ENCODE data around the gene PRUNE2. TPM values are rescaled to one million over a fixed set of nuclear protein-coding genes. Genes with fewer than 3 reads are reported as not detected.

The PRUNE2 gene
- total and polyA plus RNA-seq, 9 of the 15 experiments (the other 6 are each of a cell fraction or from before 2014, with no cell fraction given) = 0.05 to 0.45 (median 0.18) TPM; not detected in 1

DNA sequence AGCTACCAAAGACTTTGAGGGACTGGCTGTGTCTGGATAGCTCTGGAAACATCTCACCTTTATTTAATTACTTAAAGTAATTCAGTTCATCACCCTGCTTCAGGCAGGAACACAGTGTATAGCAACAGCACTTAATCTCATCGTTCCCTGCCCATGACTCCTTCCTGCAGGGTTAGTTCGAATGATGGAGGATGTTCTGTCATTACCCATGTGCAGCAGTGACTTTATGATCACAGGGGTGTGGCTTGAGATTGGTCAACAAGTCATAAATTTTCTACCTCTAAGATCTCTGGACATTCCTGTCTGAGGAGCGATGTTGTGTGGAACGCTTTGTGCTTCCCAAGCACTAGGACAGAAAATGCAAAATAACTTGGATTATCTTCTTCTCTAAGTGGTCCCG is 37.1 kb upstream of the PRUNE2 start:
- H4K20me1 ChIP-seq (replicated peaks; ENCODE audit: control insufficient read depth, insufficient read depth, low read length) = no peaks in the 10 kb centered on the region
- CTCF ChIA-PET (ENCODE audit: low intra/inter-chr PET ratio) = no interaction called here
- no peaks in the 10 kb centered on the region for H3K36me3 ChIP-seq (ENCODE audit: control insufficient read depth, insufficient read depth, low read length)
- POLR2A ChIA-PET = no interaction called here
- in situ Hi-C loops (cut with MboI) (no loop called here), intact Hi-C loops (cut with micrococcal nuclease) (no loop called here)
- H3K27ac ChIP-seq (ENCODE audit: extremely low read depth, low read depth, low read length) = no peak overlapping the region
- no TSS peak for BruUV-seq (replicated peaks)
- FAIRE-seq = no peak
- H3K4me2 ChIP-seq (ENCODE audit: insufficient read depth, low read length) = no peak overlapping the region
- H3K4me3 ChIP-seq = no peak overlapping the region
- H3K9ac ChIP-seq (ENCODE audit: insufficient read depth in 1 of 2, low read depth in 2 of 2, low read length in 2 of 2) = no peak overlapping the region
- no peaks in the 10 kb centered on the region for H3K9me3 ChIP-seq (replicated peaks; ENCODE audit: control insufficient read depth, insufficient read depth, low read depth, low read length)
- 0% methylated on average over 5 of the region's 5 CpGs for WGBS (ENCODE audit: insufficient coverage, low coverage, missing lambda C conversion rate)
- H3K4me1 ChIP-seq (replicated peaks in 1 of 2; ENCODE audit: control insufficient read depth in 2 of 2, insufficient read depth in 2 of 2, low read length in 2 of 2) = no peaks in the 10 kb centered on the region
- no peaks in the 10 kb centered on the region for H3K27me3 ChIP-seq (ENCODE audit: control insufficient read depth in 2 of 2, insufficient read depth in 2 of 2, low read length in 2 of 2)
- no peak overlapping the region for H2AFZ ChIP-seq (ENCODE audit: low read depth, low read length)
- no peaks in the 10 kb centered on the region for H3K9me1 ChIP-seq (ENCODE audit: control insufficient read depth, insufficient read depth, low read length)
- DNase-seq (ENCODE audit: extremely low read depth in 1 of 4, low spot score in 3 of 4) = no peak
- no peak for ATAC-seq
- TF ChIP-seq MAFG (tag; conservative IDR thresholded peaks at IDR 0.05) (no peak), ZBTB8A (IDR thresholded peaks at IDR 0.05; ENCODE audit: partially characterized antibody) (no peak), ZNF24 (IDR thresholded peaks at IDR 0.05) (no peak), DIDO1 (tag; IDR thresholded peaks at IDR 0.05; ENCODE audit: low read depth) (no peak), CBFA2T2 (conservative IDR thresholded peaks at IDR 0.05) (no peak), NFE2L1 (tag; IDR thresholded peaks at IDR 0.05; ENCODE audit: borderline replicate concordance, low read depth) (no peak), ZNF507 (tag; conservative IDR thresholded peaks at IDR 0.05) (no peak), TEAD4 (IDR thresholded peaks at IDR 0.05; ENCODE audit: low read length) (no peak), TEAD4 (CRISPR knock-in tag; IDR thresholded peaks at IDR 0.05; ENCODE audit: borderline replicate concordance) (no peak), C11orf30 (IDR thresholded peaks at IDR 0.05; ENCODE audit: low read depth) (no peak), MBD2 (IDR thresholded peaks at IDR 0.05; ENCODE audit: borderline replicate concordance, low read depth) (no peak), HDAC8 (tag; IDR thresholded peaks at IDR 0.05) (no peak), ZSCAN29 (IDR thresholded peaks at IDR 0.05) (no peak), XRCC3 (IDR thresholded peaks at IDR 0.05) (no peak), ZNF311 (CRISPR knock-in tag; IDR thresholded peaks at IDR 0.05) (no peak), PTTG1 (tag; IDR thresholded peaks at IDR 0.05; ENCODE audit: low read depth) (no peak)
- TF ChIP-seq, protein P1, sequence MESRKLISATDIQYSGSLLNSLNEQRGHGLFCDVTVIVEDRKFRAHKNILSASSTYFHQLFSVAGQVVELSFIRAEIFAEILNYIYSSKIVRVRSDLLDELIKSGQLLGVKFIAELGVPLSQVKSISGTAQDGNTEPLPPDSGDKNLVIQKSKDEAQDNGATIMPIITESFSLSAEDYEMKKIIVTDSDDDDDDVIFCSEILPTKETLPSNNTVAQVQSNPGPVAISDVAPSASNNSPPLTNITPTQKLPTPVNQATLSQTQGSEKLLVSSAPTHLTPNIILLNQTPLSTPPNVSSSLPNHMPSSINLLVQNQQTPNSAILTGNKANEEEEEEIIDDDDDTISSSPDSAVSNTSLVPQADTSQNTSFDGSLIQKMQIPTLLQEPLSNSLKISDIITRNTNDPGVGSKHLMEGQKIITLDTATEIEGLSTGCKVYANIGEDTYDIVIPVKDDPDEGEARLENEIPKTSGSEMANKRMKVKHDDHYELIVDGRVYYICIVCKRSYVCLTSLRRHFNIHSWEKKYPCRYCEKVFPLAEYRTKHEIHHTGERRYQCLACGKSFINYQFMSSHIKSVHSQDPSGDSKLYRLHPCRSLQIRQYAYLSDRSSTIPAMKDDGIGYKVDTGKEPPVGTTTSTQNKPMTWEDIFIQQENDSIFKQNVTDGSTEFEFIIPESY (CRISPR knock-in tag; IDR thresholded peaks at IDR 0.05) = no peak
- TF ChIP-seq, protein P2, sequence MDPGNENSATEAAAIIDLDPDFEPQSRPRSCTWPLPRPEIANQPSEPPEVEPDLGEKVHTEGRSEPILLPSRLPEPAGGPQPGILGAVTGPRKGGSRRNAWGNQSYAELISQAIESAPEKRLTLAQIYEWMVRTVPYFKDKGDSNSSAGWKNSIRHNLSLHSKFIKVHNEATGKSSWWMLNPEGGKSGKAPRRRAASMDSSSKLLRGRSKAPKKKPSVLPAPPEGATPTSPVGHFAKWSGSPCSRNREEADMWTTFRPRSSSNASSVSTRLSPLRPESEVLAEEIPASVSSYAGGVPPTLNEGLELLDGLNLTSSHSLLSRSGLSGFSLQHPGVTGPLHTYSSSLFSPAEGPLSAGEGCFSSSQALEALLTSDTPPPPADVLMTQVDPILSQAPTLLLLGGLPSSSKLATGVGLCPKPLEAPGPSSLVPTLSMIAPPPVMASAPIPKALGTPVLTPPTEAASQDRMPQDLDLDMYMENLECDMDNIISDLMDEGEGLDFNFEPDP (CRISPR knock-in tag; IDR thresholded peaks at IDR 0.05) = no peak
- TF ChIP-seq, protein P3, sequence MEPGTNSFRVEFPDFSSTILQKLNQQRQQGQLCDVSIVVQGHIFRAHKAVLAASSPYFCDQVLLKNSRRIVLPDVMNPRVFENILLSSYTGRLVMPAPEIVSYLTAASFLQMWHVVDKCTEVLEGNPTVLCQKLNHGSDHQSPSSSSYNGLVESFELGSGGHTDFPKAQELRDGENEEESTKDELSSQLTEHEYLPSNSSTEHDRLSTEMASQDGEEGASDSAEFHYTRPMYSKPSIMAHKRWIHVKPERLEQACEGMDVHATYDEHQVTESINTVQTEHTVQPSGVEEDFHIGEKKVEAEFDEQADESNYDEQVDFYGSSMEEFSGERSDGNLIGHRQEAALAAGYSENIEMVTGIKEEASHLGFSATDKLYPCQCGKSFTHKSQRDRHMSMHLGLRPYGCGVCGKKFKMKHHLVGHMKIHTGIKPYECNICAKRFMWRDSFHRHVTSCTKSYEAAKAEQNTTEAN (CRISPR knock-in tag; IDR thresholded peaks at IDR 0.05) = no peak
- no peaks in the 10 kb centered on the region for H3K79me2 ChIP-seq (ENCODE audit: control insufficient read depth, insufficient read depth, low read length)

Measured in K562 (cell line).